Measurements from ENCODE around the gene ELMOD1.

DNA sequence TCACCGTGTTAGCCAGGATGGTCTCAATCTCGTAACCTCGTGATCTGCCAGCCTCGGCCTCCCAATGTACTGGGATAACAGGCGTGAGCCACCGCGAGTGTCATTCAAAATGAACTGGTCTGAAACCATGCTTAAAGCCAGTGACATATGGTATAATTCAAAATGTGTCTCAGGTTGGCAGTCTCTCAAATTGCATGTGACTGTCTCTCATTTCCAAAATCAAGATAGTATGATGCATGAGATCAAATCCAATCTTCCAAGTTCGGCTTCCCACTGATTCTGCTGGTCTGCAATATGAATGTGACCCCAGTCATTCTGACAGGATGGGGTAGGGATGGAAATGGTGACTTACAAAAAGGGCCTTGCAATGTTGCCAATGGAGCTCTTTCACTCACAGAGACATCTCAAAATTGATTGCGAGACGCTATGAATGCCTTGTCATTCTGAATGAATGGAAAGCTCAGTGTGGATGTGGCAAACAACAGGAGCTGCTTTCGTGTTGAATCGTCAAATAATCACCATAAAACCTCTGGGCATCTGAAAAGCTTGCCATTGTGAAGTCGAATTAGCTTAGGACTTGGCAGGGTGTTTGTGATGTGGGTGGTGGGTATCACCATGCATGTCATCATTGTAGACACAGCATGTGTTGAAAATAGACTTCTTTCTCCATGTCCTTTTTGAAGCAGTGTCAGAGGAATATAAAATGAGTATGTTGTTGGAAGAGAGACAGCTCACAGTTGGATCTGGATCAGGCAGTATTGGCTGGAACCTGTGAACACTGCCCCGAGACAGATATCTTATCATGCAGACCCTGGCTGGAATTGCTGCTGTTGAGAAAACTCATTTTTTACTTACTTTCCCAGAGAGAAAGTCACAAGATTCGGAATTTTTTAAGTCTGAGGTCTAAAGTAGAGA, 108.7 kb downstream of the ELMOD1 start:
- TF ChIP-seq EP300 (IDR thresholded peaks at IDR 0.05) (no peak), POLR2A (IDR thresholded peaks at IDR 0.05) (no peak)
- TF ChIP-seq, protein P1, sequence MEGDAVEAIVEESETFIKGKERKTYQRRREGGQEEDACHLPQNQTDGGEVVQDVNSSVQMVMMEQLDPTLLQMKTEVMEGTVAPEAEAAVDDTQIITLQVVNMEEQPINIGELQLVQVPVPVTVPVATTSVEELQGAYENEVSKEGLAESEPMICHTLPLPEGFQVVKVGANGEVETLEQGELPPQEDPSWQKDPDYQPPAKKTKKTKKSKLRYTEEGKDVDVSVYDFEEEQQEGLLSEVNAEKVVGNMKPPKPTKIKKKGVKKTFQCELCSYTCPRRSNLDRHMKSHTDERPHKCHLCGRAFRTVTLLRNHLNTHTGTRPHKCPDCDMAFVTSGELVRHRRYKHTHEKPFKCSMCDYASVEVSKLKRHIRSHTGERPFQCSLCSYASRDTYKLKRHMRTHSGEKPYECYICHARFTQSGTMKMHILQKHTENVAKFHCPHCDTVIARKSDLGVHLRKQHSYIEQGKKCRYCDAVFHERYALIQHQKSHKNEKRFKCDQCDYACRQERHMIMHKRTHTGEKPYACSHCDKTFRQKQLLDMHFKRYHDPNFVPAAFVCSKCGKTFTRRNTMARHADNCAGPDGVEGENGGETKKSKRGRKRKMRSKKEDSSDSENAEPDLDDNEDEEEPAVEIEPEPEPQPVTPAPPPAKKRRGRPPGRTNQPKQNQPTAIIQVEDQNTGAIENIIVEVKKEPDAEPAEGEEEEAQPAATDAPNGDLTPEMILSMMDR (IDR thresholded peaks at IDR 0.05) = no peak

Measured in ovary (tissue), 3 donors.